GM12801 (cell line): ENCODE data around the gene DPF1.

Experiments used
- TF ChIP-seq, protein P1 (sequence below): IDR thresholded peaks from one replicate; pipeline ENCODE4 v1.5.1; 2011; ENCODE audit warnings: control low read depth; ENCODE audit not compliant: insufficient read length; ENCODE audit errors: extremely low read depth

Gene DPF1

DNA sequence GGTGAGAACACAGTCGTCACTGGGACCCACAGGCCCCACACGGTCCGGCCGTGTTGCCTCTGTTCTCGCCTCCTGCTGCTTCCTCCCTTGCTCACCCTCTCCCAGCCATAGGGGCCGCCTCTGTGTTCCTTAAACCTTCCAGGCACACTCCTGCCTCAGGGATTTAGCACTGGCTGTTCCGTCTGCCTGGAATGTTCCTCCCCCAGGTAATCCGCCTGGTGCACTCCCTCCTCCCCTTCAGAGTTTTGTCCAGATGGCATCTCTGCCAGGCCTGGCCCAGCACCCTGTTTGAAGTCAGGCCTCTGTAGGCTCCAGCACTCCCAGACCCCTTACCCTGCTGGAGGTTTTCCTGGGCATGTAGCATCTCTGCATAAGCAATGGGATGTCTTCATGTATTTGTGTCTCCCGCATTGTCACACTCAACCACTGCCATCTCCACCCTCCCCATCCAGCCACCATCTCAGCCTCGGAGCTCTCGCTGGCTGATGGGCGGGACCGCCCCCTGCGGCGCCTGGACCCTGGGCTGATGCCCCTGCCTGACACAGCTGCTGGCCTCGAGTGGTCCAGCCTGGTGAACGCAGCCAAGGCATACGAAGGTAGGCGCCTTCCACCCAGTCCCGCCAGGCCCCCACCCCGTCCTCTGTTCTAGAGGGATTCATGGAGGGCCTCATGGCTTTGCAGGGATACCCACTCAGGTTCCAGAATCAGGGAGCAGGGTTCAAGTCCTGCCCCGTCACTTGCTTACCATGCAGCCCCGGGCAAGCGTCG is 25.9 kb downstream of the DPF1 start:
- TF ChIP-seq, protein P1, sequence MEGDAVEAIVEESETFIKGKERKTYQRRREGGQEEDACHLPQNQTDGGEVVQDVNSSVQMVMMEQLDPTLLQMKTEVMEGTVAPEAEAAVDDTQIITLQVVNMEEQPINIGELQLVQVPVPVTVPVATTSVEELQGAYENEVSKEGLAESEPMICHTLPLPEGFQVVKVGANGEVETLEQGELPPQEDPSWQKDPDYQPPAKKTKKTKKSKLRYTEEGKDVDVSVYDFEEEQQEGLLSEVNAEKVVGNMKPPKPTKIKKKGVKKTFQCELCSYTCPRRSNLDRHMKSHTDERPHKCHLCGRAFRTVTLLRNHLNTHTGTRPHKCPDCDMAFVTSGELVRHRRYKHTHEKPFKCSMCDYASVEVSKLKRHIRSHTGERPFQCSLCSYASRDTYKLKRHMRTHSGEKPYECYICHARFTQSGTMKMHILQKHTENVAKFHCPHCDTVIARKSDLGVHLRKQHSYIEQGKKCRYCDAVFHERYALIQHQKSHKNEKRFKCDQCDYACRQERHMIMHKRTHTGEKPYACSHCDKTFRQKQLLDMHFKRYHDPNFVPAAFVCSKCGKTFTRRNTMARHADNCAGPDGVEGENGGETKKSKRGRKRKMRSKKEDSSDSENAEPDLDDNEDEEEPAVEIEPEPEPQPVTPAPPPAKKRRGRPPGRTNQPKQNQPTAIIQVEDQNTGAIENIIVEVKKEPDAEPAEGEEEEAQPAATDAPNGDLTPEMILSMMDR, result no peak

DNA sequence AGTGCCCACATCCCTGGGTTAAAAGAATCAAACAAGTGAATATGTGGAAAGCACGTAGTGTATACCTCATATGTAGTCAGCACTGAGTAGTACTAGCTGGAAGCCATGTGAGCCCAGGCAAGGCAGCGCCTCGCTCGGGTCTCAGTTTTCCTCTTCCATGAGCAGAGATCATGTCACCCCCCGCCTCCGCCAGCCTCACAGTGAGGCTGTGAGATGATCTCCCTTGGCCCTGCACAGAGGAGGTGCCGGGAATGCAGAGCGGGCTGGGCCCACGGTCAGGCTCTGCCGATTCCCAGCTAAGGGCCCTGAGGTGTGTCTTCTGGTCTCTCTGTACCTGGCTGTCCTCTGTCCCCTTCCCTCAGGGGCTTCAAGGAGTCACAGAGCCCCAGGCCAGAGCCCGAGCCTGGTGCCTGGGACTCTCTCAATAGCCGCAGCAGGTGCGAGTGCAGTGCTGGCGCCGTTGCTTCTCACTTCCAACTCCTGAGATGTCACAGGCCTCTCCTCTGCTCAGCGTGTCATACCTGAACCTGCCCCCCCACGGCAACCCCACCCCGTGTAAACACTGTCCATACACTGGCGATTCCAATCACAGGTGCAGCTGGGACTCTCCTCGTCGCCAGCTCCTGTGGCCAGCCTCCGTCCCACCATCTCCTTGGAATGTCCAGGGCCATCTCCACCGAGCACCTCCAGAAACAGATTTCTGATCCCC is 26.9 kb downstream of the DPF1 start:
- TF ChIP-seq, protein P1, result no peak

DNA sequence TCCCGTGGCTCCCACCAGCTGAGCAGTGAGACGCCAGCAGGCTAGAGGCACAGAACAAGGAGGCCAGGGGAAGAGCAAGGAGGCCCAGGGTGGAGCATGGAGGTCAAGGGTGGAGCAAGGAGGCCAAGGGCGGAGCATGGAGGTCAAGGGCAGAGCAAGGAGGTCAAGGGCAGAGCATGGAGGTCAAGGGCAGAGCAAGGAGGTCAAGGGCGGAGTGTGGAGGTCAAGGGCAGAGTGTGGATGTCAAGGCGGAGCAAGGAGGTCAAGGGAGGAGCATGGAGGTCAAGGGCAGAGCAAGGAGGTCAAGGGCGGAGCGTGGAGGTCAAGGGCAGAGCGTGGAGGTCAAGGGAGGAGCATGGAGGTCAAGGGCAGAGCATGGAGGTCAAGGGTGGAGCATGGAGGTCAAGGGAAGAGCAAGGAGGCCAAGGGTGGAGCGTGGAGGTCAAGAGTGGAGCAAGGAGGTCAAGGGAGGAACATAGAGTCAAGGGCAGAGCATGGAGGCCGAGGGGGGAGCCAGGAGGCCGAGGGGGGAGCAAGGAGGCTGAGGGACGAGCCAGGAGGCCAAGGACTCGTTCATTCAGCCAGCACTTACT is 27.7 kb downstream of the DPF1 start:
- TF ChIP-seq, protein P1, result no peak

DNA sequence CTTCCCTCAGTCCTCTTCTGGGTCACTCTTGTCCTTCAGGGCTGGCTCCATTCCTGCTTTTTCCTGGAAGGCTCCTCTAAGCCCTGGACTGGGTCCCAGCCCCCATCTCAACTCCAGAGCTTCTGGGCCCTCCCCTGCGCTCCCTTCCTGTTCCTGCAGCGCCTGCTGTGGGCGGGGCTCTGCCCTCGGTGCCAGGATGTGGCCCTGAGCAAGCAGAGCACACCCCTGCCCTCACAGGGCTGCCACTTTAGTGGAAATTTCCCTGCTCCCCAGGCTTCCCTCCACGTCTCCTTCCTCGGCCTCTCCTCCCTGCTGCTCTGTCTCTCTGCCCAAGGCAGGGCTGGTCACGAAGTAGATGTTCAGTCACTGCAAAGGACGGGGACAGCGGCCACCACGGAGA is 28.8 kb downstream of the DPF1 start:
- TF ChIP-seq, protein P1, result no peak

DNA sequence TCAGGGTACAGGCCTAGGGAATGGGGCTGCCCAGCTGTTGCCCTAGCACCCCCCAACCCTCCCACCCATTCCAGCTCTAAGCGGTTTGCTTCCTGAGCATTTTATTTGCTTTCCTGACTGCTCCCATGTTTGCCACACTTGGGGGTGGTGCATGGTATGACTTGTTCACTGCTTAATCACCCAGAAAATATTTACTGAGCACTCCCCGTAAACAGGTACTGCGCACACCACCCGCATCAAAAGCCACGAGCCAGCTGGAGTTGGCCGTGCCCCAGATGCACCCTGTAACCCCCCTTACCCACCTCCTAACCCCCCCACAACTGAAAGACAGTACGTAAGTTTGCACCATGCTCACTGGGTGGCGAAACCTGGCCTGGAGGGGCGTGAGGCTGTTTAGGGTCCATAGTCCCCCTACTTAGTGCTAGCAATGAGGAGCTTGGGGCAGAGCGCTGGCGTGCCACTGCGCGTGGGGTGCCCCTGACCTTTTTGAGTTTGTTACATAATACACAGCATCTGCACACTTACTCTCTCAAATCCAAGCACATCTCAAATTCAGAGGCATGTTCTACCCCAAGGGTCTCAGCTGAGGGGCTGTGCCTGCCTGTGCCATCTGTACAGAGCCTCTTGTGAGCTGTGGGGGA is 29.8 kb downstream of the DPF1 start:
- TF ChIP-seq, protein P1, result no peak

DNA sequence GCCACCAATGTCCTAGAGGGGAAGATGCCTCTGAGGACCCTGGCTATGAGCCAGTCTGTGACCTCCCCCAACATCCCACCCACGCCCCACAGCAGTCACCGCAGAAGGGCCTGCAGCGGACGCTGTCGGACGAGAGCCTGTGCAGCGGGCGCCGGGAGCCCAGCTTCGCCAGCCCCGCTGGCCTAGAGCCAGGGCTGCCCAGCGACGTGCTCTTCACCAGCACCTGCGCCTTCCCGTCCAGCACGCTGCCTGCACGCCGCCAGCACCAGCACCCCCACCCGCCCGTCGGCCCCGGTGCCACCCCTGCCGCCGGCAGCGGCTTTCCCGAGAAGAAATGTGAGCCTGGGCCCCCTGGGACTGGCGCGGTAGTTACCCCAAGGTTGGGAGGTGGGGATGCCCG is 30.6 kb downstream of the DPF1 start:
- TF ChIP-seq, protein P1, result no peak

DNA sequence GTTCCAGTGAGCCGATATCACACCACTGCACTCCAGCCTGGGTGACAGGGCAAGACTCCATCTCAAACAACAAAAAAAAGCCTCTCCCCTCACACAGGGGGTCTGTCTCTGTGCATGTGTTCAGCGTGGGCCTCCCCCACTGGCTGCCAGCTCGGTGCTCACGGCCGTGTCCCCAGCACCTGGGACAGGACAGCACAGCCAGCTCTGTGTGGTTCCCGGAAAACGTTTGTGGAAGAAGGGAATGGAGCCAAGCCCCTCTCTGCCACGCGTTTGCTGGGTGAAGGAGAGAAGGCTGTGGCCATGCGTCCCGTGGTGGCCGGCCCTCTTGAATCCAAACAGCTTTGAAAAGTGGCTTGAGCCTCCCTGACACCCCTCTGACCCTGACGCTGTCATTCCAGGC is 32.3 kb downstream of the DPF1 start:
- TF ChIP-seq, protein P1, result no peak
